Measurements from ENCODE around the gene ERCC6. TPM values are rescaled to one million over a fixed set of nuclear protein-coding genes. Genes with fewer than 3 reads are reported as not detected.

The ERCC6 gene
- total and polyA plus RNA-seq, 2 donors: 5.9 to 27.1 TPM

DNA sequence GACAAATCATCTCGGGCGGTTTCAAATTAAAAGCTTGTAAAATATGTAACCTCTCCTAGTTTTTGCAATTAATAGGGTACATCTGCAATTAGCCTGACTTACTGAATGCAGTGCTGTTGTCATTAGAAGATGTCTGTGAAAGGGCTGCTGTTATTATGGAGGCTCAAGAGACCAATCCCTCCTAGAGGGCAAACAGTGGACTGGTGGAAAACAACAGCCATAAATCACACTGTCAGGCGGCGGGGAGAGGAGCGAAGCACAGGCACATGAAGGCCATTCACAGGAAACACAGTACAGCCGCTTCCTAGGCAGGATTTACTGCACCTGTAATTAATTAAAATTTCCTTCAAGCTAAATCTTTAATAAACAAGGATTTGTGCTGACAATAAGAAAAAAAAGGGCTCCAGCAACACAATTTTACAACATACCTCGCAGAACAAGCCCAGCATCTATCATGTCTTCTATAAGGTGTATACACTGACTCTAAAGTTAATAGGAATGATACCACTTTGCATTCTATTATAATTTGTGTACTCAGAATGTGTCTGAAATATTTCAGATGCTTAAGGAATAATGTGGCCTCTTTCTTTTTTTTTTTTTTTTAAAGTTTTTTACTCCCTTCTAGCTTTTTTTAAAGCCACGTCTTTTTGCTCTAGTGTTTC lies 50.7 kb downstream of the ERCC6 start:
- Histone ChIP-seq H3K36me3 (ENCODE audit: insufficient read depth) (no peaks in the 10 kb centered on the region), H3K4me1 (ENCODE audit: insufficient read depth) (no peaks in the 10 kb centered on the region), H3K27ac (ENCODE audit: low read depth) (no peak overlapping the region), H3K4me3 (ENCODE audit: low read depth, low read length) (no peak overlapping the region)
- 75% methylated on average over 8 of the region's 8 CpGs for WGBS
- peak; percentile 6 for DNase-seq (ENCODE audit: extremely low spot score)

DNA sequence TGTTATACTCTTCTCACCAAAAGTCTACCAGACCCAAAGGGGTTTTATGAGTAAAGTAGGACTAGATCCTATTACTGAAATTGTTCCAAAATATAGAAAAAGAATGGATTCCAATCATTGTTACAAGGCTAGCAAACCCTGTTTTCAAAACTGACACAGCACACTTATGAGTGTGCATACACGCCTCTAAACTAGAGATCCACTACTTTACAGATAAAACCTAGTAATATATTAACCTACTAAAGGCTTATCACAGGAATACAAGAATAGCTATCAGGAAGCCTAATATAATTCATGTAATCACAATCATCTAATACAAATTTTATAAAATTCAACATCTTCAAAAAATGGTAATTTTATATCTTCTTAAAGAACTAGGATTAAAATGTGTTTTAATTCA lies 52.2 kb downstream of the ERCC6 start:
- no peak for DNase-seq (ENCODE audit: extremely low spot score)
- Histone ChIP-seq H3K27ac (ENCODE audit: low read depth) (no peak overlapping the region), H3K36me3 (ENCODE audit: insufficient read depth) (no peaks in the 10 kb centered on the region), H3K4me1 (ENCODE audit: insufficient read depth) (no peaks in the 10 kb centered on the region), H3K4me3 (ENCODE audit: low read depth, low read length) (no peak overlapping the region)
- 90% methylated on average over 1 of the region's 1 CpG for whole genome bisulfite sequencing

DNA sequence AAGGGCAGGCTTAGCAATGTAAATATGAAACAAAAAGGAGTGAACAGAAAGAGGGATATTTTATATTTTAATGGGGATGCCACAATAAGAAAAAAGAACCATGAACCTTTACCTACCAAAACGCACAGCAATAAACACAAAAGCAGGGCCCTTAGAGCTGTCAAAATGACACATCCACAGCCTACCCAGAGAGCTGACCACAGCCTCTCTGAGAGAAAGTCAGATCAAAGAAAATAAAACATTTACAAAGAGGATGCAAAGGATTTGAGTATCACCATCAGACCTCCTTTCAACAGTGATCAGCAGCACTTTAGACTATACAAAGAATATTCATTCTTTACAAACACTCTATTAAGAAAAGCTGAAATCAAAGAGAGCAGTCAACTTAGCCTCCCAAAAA lies 52.9 kb downstream of the ERCC6 start:
- Histone ChIP-seq H3K27ac (ENCODE audit: low read depth) (no peak overlapping the region), H3K4me1 (ENCODE audit: insufficient read depth) (no peaks in the 10 kb centered on the region), H3K36me3 (ENCODE audit: insufficient read depth) (peaks cover under 1% of the 10 kb centered on the region), H3K4me3 (ENCODE audit: low read depth, low read length) (no peak overlapping the region)
- DNase-seq (ENCODE audit: extremely low spot score): no peak
- 87% methylated on average over 1 of the region's 1 CpG for WGBS

DNA sequence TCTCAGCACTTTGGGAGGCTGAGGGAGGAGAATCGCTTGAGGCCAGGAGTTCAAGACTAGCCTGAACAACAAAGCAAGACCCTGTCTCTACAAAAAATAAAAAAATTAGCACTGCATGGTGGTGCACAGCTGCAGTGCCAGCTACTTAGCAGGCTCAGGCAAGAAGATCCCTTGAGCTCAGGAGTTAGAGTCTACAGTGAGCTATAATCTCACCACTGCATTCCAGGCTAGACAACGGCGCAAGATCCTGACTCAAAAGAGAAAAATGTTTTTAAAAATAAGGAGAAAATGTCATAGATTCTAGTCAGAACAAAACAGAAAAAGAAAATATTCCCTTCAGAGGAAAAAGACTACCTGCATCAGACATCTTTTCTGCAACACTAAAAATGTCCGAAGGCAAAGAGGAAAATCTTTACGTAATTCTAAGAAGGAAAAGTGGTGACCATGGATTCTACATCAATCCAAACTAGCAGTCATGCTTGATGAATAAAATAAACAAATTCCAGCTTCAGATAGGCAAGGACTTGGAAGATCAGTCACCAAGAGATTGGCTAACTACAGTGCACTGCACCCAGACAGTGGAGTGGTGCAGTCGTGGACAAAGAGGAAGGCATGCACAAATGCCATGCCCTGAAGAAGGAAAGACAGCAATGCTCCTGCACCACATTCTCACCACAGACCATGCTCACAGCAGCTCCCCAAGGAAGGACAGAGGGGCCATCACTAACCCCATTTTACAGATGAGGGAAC lies 54.3 kb downstream of the ERCC6 start:
- no peak for DNase-seq (ENCODE audit: extremely low spot score)
- no peak overlapping the region for H3K4me3 ChIP-seq (ENCODE audit: low read depth, low read length)
- WGBS: 96% methylated on average over 6 of the region's 6 CpGs
- no peak overlapping the region for H3K27ac ChIP-seq (ENCODE audit: low read depth)
- H3K4me1 ChIP-seq (ENCODE audit: insufficient read depth): no peaks in the 10 kb centered on the region
- H3K36me3 ChIP-seq (ENCODE audit: insufficient read depth): peaks cover 2% of the 10 kb centered on the region

DNA sequence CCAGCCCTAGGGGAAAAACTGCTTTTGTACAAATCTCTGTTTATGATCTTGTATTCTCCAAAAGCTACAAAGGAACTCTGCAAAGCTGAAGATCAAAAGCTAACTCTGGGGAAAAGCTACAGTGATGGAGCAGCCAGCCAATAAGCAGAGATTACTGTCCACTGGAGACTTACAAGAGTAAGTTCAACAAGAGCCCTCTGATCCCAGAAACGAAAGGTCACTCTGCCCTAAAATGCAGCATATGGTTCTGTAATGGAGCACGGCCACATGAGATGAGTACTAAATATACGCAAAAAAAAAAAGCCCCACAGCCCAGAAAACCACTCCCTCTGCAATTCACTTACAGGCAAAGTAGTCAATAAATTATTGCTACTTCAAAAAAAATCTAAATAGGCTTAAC lies 60.1 kb downstream of the ERCC6 start:
- WGBS: 80% methylated on average over 3 of the region's 3 CpGs
- H3K27ac ChIP-seq (ENCODE audit: low read depth): no peak overlapping the region
- peaks cover 4% of the 10 kb centered on the region for H3K36me3 ChIP-seq (ENCODE audit: insufficient read depth)
- no peak overlapping the region for H3K4me3 ChIP-seq (ENCODE audit: low read depth, low read length)
- no peak for DNase-seq (ENCODE audit: extremely low spot score)
- no peaks in the 10 kb centered on the region for H3K4me1 ChIP-seq (ENCODE audit: insufficient read depth)

DNA sequence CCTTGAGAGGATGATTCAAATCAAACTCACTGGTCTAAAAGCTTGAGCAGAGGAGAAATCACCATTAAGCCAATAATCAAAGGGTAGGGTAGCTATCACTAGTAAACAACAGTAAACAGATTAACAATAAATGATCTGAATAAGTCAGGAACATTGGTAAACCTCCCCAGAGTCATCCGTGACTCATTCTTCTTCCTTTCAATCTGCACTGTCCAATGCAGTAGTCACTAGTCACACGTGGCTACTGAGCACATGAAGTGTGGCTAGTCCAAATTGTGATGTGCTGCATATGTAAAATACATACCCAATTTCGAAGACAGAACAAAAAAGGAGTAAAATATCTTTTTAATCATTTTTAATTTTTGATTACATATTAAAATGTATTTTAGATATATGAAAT lies 64.0 kb downstream of the ERCC6 start:
- DNase-seq (ENCODE audit: extremely low spot score): no peak
- Histone ChIP-seq H3K4me3 (ENCODE audit: low read depth, low read length) (no peak overlapping the region), H3K36me3 (ENCODE audit: insufficient read depth) (peaks cover 2% of the 10 kb centered on the region), H3K4me1 (ENCODE audit: insufficient read depth) (no peaks in the 10 kb centered on the region), H3K27ac (ENCODE audit: low read depth) (no peak overlapping the region)
- WGBS: 87% methylated on average over 3 of the region's 3 CpGs

DNA sequence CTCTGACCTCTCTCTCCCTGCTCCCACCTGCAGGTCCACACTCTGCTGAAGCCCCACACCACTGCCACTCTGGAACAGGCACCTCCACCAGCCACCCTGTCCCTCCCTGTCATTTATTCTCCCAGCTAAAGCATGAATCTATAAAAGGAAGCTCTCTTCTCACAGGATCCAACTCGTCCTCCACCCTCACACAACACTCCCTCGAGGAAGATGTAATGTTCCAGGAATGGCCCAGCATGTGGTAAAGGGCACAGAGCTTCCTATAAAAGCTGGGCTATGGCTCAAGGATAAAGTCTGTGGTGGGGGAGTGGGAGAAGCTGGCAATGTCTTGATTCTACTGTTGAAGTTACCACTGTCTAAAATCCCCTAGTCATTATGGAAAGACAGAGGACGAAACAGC lies 67.4 kb downstream of the ERCC6 start:
- Histone ChIP-seq H3K36me3 (ENCODE audit: insufficient read depth) (peaks cover 1% of the 10 kb centered on the region), H3K27ac (ENCODE audit: low read depth) (no peak overlapping the region), H3K4me1 (ENCODE audit: insufficient read depth) (no peaks in the 10 kb centered on the region), H3K4me3 (ENCODE audit: low read depth, low read length) (no peak overlapping the region)
- no peak for DNase-seq (ENCODE audit: extremely low spot score)
- 74% methylated on average over 3 of the region's 3 CpGs for WGBS

DNA sequence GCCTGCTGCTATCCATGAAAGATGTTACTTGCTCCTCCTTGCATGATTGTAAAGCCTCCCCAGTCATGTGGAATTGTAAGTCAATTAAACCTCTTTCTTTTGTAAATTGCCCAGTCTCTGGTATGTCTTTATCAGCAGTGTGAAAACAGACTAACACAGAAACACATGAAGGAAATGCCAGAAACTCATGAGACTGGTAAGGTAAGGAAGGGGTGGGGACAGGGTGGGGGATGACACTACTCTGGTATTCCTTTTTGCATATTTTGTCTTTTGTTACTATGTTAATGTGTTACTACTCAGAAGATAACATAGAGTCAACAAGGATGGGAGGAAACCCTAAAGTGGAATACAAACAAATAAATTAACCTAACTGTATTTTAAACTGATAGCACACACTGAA lies 73.2 kb downstream of the ERCC6 start:
- H3K4me3 ChIP-seq (ENCODE audit: low read depth, low read length): no peak overlapping the region
- H3K27ac ChIP-seq (ENCODE audit: low read depth): no peak overlapping the region
- no peak for DNase-seq (ENCODE audit: extremely low spot score)
- no peaks in the 10 kb centered on the region for H3K4me1 ChIP-seq (ENCODE audit: insufficient read depth)
- peaks cover 3% of the 10 kb centered on the region for H3K36me3 ChIP-seq (ENCODE audit: insufficient read depth)

Other genes starting within 250 kb of the ERCC6 start
- 0.37 TPM for gene C10orf71, start 240.0 kb downstream of the ERCC6 start, total RNA-seq
- gene C10orf71, start 240.0 kb downstream of the ERCC6 start, polyA plus RNA-seq: not detected
- gene DRGX, start 143.0 kb downstream of the ERCC6 start, total RNA-seq: 0.26 TPM
- 0.04 TPM for gene DRGX, start 143.0 kb downstream of the ERCC6 start, polyA plus RNA-seq
- 0.11 TPM for gene SLC18A3, start 71.2 kb upstream of the ERCC6 start, total RNA-seq
- gene SLC18A3, start 71.2 kb upstream of the ERCC6 start, polyA plus RNA-seq: 0.70 TPM
- not detected for gene CHAT, start 74.9 kb upstream of the ERCC6 start, total RNA-seq
- gene CHAT, start 74.9 kb upstream of the ERCC6 start, polyA plus RNA-seq: 0.14 TPM
- not detected for gene C10orf53, start 140.5 kb upstream of the ERCC6 start, total RNA-seq
- not detected for gene C10orf53, start 140.5 kb upstream of the ERCC6 start, polyA plus RNA-seq
- gene OGDHL, start 223.2 kb upstream of the ERCC6 start, total RNA-seq: 0.79 TPM
- 0.87 TPM for gene OGDHL, start 223.2 kb upstream of the ERCC6 start, polyA plus RNA-seq

Measured in urinary bladder (tissue), 4 donors.